ENCODE data around the gene MCEMP1. TPM values are rescaled to one million over a fixed set of nuclear protein-coding genes. Genes with fewer than 3 reads are reported as not detected.

MCEMP1 gene, protein sequence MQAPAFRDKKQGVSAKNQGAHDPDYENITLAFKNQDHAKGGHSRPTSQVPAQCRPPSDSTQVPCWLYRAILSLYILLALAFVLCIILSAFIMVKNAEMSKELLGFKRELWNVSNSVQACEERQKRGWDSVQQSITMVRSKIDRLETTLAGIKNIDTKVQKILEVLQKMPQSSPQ
- polyA plus RNA-seq (ENCODE audit: insufficient read length in 3 of 3), result under 1 TPM; 0.21 to 0.53 (median 0.21) TPM
- long read RNA-seq, donor 1, result 0 reads
- long read RNA-seq, donor 2, result 0 reads
- long read RNA-seq, donor 3, result 0 reads
- long read RNA-seq, donor 4, result 0 reads
- long read RNA-seq, donor 5, result 0 reads
- long read RNA-seq, donor 6, result 0 reads
- long read RNA-seq, donor 7, result 0 reads
- long read RNA-seq, donor 8, result 0 reads
- long read RNA-seq, donor 9, result 0 reads
- long read RNA-seq, donor 10, result 0 reads
- long read RNA-seq, donor 11, result 0 reads
- long read RNA-seq, donor 12, result 0 reads
- long read RNA-seq, donor 13, result 0 reads
- long read RNA-seq, donor 14, result 0 reads
- long read RNA-seq, donor 15, result 0 reads
- long read RNA-seq, donor 16, result 0 reads

DNA sequence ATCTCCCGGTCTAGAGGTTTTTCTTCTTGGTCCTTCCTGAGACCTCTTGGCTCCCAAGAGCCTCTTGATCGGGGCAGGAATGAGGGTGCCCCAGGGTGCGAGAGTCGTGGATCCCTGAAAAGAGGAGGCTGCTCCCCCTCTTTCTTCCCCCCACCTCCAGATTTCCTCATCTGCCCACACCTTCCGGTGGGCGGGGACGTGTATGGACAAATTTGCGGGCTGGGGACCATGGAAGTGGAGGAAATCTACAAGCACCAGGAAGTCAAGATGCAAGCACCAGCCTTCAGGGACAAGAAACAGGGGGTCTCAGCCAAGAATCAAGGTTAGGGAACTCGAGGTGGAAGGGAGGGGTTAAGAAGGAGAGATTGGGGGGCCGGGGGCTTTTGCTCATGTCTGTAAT, at the start of gene MCEMP1:
Gene MCEMP1, plus strand, starts transcription at position 237 of the 400 bp plus-strand sequence. Its CDS starts 31 bp downstream, at position 268.
- DNase-seq, result no peak

DNA sequence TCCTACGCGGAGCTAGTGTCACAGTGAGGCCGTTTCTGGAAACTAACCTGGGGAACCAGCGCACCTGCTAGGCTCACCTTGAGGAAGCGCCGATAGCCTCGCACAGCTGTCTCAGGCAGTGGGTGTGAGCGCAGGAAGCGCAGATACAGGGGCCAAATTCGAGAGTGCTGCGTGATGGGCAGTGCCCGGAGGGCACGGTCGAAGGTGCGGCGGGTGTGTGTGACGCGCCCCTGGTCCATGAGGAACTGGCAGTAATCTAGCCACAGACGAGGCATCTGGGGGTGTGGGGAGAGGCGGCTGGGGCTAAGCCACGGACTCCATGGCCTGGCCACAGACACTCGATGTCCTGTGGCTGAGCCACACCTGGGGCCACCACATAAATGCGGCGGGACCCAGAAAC, 49.7 kb upstream of the MCEMP1 start:
- DNase-seq, result no peak

DNA sequence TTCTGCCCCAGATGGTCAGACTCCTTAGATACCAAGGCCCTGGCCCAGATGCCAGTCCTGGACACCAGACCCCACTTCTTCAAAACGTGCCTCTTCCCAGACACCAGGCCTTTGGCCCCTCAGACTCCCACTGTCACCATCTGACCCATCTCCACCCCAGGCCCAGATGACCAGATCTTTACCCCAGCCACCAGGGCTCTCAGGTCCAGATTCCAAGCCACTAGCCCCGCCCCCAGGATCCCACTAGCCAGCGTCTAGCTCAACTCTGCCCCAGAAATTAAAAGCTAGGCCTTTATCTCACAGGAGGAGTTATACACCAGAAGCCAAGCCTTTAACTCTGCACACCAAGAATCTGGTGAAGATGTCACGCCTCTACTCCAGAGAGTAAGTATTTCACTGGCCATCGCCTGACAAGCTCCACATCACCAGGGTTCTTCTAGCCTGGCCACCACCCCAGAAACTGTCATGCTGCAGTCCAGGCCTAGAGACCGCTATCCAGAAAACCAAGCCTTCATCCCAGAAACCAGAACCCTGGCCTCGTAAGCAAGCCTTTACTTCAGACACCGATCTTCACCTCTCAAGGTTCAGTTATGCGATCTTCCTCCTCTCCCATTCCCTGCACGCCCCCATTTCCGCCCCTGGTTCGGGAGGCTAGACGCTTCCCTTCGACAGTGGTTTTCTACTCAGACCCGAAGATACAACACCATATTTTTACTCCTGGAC, 48.1 kb upstream of the MCEMP1 start:
- no peak for DNase-seq

DNA sequence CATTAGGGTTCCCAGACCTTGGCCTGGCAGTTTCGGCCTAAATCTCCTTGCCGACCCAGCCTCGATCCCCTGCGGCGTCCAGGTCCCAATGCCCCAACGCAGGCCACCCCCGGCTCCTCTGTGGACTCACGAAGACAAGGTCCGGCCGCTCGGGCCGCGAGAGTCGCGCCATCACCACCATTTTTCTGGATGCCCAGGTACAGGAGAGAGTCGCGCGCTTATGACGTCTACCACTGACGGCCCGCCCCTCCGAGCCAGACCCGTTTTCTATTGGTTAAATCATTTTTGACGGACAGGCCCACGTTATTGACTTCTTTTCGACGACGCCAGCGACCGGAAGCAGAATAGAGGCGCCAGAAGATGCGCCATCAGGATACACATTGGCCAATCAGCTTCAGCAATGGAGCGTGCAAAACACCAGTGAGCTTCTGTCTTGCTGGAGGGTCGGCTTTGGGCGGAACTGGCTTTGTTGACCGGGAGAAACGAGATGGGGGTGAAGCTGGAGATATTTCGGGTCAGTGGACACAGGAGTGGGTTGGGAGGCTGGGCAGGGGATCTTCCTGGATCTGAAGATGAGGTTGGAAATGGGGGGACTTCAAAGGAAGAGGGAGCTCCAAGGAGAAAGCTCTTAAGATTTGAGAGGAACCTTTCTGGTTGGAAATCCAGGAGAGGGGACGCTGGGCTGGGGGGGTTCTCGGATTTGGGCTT, 47.4 kb upstream of the MCEMP1 start, which contains the start of the genes PET100 and XAB2:
Gene PET100, plus strand, starts transcription at position 447 of the 708 bp plus-strand sequence. Its CDS starts 41 bp downstream, at position 488.
Gene XAB2, minus strand, starts transcription at position 199 of the 708 bp plus-strand sequence. Its CDS starts 18 bp downstream, at position 181.
- peak; percentile 99 for DNase-seq

DNA sequence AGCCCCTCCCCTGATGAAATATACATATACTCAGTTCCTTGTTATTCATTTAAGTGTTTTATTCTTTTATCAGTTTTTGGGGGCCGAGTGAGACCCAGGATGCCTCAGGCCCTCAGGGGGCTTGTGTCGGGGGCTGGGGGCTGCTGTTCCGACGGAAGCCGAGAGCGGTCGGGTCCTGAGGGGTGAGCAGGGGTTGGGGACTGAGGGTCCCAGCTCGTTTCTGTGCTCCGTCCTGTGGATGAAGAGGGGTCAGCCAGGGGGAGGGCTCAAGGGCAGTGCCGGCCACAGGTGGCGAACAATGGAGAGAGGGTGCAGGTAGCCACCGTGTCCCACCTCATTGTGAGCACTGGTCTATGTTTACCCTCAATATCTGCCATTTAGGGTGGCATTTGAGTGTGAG, 45.3 kb upstream of the MCEMP1 start:
- DNase-seq, result no peak

DNA sequence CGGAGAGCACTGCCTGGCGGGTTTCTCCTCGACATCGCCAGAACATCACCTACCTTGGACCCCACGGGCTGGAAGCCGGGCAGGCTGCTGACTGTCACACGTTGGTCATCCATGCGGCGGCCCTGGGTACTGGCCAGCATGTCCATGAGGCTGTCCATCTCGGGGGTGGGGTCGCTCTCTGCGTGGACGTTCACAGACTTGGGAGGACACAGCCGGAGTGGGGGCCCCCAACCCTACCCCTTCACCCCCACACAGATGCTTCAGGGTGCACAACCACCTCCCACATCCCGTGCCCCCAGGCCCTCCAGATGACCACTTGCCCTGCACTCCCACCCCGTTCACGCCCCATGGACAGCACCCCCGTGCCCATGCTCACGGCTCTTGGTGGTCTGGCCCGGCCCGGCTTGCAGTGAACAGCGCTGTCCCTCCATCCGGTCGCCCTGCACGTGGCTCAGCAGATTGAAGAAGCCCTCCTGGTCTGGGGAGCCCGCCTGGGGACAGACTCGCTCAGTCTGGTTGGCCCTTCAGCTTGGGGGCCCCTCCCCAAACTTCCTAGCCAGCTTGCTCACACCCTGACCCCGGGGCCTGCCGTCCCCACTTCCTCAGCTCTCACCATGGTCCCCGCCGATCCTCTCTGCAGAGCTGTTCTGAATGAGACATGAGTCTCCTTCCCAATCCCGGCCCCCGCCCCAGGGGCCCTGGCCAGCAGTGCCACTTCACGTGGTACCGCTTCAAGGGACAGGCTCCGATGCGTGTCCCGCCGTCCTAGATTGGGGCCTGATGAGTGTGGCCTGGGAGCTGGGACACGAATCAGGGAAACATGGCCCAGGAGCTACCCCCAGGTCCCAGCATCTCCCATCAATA, 44.3 kb upstream of the MCEMP1 start:
- no peak for DNase-seq

DNA sequence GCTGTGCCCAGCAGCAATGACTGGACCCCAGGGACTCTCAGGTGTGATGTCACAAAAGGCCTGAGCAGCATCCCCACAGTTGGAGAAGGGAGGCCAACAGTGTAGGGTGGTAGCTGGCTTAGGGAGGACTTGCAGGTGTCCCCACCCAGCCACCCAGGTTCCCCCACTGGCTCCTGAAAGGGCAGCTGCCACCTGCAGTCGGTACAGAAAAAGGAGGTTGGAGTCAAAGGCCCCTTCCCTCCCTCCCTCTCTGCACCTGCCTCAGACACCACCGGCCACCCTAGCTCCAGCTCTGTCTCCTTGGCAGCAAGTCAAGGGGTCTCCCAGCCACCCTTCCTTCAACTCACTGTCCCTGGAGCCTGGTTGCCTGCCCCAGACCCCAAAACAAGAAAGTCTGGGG, 43.2 kb upstream of the MCEMP1 start, which contains the start of gene PCP2:
Gene PCP2, minus strand, starts transcription at position 22 of the 400 bp plus-strand sequence. CDS start 262 bp downstream, outside the sequence.
- DNase-seq, result no peak

DNA sequence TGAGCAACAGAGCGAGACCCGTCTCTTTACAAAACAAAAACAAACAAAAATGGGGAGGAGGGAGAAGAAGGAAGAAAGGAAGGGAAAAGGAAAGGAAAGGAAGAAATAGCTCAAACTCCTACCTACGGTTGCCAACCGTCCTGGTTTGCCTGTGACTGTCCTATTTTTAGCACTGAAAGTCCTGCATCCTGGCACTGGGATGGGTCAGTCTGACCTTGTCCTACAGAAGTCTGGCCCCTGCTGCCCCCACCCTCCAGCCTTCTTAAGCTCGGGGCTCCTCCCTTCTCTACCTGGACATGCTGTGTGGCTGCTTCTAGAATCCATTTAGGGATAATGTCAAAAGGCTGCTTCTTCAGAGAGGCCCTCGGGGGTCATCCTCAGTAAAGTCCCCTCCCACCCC, 41.2 kb upstream of the MCEMP1 start:
- DNase-seq, result no peak

DNA sequence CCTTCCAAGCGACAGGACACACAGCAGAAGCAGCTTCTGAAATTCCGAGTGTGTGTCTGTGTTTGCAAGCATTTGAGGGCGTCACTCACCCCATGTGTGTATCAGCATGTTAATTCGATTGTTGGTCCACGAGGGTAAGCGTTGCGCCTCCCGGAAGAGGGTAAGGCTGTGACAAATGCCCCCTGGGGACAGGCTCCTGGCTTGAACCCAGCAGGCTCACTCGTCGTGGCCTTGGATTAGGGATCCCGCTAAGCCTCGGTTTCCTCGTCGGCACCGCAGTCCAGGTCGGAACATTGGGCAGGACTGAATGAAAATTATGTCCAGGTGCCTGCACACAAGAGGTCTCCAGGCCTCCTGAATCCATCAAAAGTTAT, 40.6 kb upstream of the MCEMP1 start:
- DNase-seq, result no peak

DNA sequence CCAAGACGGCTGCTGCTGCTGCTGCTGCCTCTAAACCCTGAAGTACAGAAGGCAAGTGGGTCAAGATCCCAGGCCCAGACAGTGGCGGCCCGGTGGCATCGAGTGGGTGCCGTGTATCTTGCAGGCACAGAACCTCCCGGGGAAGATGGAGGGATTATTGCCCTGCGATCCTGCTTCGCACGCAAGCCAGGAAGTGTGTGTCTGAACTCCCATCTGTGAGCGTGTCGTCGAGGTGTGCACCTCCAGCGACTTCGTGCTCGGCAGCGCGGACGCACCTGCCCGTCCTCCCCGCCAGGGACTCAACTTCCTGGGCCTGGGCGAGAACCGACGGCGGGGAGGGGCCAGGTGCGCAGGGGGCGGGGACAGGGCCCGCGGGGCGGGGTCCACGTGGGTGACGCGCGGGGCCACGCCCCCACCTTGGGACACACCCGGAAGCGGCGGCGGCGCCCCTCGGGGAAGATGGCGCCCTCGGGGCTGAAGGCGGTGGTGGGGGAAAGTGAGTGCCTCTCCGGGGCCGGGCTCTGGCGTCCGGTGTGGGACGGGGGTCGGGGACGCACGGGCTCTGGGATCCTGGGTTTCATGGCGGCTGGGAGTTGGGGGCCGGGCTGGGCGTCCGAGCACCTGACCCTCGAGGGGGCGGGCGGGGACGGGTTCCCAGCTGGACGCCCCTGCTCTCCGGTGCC, 40.1 kb upstream of the MCEMP1 start, which contains the start of gene STXBP2:
Gene STXBP2, plus strand, starts transcription at position 420 of the 683 bp plus-strand sequence. Its CDS starts 40 bp downstream, at position 460.
- DNase-seq, result peak; percentile 63

DNA sequence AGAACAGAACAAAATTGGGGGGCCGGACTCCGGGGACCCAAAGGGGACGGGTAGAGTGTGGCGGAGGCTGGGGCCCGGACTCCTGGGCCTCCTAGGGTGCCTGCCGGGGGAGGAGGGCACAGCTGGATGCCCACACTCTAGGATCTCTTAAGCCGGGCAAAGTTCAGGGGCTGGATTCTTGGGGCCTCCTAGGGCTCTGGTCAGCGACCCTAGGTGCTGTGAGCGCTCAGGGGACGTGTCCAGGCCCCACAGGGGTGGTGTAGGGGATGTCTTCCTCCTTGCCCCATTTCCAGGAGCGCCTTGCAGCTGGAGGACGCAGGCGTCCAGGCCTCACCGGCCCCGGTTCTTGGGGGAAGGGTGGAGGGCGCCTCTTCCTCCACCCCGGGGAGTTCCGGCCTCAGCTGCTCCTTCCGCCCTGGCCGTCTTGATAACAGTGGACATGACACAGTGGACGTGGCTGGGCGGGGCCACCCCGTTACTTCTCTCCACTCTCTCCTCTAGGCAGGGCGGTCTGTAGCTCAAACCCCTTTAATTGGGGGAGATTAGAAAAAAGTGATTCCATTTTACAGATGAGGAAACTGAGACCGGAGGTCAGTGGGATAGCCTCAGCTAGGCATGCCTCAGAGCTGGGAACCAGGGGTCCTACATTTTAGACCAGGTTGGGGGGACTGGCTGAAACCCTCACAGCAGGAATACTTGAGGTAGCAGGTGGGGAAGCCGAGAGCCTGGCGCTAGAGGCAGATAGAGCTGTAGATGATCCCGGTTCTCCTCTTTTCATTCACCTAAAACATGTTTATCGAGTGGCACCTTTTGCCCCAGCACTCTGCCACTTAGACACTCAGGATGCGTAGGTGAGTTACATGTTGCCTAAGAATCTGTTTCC, 39.3 kb upstream of the MCEMP1 start:
- no peak for DNase-seq

DNA sequence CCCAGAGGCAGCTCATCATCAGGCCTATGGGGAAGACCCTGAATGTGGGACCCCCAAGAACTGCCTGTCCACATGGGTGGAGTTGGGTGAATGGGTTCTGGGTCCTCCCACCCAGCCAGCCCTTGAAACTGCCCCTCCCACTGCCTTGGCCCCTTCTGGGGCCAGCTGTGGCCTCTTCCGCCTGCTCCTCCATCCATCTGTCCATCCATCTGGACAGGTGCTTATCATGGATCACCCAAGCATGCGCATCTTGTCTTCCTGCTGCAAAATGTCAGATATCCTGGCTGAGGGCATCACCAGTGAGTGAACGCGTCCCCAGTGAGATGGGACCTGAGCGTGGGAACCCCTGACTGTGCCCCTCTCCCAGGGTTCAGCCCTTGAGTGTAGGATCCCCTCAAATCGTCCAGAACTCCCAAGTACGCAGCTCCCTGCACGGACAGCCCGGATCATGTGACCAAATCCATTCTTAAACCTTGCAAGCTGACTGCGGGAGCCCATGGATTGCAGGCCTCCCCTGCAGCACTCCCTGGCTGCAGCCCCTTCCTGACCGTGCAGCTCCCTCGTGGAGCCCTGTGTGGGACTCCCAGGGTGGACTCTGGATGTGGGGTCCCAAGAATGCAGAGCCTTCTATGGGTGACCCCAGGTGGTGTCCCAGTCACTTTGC, 38.0 kb upstream of the MCEMP1 start:
- DNase-seq, result no peak

DNA sequence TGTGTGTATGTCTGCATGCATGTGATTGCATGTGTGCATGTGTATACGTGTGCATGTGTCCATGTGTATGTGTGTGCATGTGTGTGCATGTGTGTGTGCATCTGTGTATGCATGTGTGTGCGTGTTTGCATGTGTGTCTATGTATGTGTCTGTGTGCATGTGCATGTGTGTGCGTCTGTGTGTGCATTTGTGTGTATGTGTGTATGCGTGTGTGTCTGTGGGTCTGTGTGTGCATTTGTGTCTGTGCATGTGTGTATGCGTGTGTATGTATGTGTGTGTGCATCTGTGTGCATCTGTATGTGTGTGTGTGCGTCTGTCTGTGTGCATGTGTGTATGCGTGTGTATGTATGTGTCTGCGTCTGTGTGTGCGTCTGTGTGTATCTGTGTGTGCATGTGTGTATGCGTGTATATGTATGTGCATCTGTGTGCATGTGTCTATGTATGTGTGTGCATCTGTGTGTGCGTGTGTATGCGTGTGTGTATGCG, 37.0 kb upstream of the MCEMP1 start:
- no peak for DNase-seq

DNA sequence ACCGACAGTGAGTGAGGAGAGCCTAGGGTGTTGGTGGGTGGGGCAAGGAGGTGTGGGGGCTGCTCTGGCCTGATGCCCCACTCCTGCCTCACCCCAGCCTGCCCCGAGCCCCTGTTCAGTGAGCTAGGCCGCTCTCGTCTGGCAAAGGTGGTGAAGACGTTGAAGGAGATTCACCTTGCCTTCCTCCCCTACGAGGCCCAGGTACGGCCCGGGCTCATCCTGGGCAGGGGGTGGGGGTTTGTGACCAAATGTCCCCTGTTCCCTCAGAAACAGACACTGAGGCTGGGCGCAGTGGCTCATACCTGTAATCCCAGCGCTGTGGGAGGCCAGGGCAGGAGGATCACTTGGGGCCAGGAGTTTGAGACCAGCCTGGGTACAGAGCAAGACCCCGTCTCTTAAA, 36.1 kb upstream of the MCEMP1 start:
- no peak for DNase-seq

DNA sequence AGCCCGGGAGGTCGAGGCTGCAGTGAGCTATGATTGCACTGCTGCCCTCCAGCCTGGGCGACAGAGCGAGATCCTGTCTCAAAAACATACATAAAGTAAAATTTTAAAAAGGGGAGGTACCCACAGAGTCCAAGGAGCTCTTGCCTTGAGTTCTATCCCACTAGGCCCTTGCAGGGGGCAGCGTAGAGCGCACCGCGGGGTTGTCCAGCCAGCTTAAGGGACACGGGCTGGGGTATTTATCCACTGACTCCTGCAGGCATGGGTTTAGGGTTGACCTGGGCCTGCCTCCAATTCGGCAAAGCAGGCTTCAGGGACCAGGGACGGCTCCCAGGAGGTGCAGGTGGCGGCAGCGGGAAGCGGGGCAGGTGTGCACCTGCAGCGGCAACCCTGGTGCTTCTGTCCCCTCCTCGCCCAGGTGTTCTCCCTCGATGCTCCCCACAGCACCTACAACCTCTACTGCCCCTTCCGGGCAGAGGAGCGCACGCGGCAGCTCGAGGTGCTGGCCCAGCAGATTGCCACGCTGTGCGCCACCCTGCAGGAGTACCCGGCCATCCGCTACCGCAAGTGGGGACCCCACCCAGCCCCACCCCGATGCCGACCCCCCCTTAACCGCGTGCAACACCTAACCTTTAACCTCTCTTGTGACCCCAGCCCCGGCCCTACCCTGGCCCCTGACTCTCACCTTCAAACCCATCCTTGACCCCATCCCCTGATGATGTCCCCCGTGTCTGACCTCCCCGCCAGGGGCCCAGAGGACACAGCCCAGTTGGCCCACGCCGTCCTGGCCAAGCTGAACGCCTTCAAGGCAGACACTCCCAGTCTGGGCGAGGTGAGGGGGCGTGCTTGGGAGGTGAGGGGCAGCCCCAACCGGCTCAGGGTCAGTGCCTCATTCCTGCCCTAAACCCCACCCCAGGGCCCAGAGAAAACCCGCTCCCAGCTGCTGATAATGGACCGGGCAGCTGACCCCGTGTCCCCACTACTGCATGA, 35.3 kb upstream of the MCEMP1 start:
- DNase-seq, result no peak

DNA sequence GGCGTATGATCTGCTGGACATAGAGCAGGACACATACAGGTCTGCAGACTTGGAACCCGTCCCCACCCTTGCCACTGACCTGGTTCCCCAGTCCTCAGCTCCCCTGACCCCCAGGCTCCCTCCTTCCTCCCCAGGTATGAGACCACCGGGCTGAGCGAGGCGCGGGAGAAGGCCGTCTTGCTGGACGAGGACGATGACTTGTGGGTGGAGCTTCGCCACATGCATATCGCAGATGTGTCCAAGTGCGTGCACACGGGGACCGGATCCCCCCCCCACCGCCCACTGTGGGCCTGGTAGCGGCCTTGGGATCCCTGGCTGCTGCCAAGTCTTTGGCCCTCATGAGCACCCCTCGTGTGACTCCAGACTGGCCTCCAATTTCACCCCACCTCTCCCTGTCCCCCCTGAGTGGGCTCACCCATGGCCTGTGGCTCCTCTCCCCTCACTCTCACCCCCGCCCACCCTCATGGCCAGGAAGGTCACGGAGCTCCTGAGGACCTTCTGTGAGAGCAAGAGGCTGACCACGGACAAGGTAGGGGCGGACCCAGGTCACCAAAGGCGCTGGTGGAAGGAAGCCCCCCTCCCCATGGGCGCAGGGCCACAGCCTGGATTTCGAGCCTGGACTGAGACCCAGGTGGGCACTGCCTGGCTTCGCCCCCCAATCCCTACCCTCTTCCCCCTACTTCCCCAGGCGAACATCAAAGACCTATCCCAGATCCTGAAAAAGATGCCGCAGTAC, 34.4 kb upstream of the MCEMP1 start:
- DNase-seq, result no peak
